ENCODE measurements around the gene ARMC5.
A peak's percentile ranks its signal among the peaks of the same experiment; 100 is the strongest.

ARMC5 gene

DNA sequence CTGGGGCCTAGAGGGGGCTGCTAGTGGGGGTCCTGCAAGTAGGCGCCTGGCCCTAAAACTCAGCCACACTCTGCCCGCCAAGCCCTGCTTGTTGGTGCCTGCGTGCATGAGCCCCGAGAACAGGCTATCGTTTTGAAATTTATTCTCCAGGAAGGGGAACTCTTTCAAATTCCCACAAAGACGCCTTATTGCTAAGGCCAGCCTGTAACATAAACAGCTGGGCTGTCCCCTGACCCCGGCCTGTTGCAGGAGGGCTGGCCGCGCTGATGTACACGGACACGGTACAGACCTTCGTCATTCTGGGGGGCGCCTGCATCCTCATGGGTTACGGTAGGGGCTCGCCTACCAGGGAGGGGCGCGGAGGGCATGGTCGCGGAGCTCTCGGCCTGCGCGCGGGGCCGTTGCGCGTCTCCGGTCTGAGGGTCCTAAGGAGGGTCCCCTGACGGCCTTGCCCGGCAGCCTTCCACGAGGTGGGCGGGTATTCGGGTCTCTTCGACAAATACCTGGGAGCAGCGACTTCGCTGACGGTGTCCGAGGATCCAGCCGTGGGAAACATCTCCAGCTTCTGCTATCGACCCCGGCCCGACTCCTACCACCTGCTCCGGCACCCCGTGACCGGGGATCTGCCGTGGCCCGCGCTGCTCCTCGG lies 27.9 kb downstream of the ARMC5 start:
- Histone ChIP-seq H3K27me3 (ENCODE audit: control insufficient read depth, insufficient read depth, low read length) (peaks cover 56% of the 10 kb centered on the region), H3K4me3 (ENCODE audit: low read depth, low read length) (peak overlapping the region; percentile 72), H3K36me3 (ENCODE audit: control insufficient read depth, insufficient read depth, low read length) (peaks cover 15% of the 10 kb centered on the region), H3K4me1 (ENCODE audit: control insufficient read depth, insufficient read depth, low read length) (no peaks in the 10 kb centered on the region), H3K9ac (ENCODE audit: low read depth, low read length) (no peak overlapping the region), H3K9me3 (ENCODE audit: control insufficient read depth, insufficient read depth, low read length) (no peaks in the 10 kb centered on the region)

DNA sequence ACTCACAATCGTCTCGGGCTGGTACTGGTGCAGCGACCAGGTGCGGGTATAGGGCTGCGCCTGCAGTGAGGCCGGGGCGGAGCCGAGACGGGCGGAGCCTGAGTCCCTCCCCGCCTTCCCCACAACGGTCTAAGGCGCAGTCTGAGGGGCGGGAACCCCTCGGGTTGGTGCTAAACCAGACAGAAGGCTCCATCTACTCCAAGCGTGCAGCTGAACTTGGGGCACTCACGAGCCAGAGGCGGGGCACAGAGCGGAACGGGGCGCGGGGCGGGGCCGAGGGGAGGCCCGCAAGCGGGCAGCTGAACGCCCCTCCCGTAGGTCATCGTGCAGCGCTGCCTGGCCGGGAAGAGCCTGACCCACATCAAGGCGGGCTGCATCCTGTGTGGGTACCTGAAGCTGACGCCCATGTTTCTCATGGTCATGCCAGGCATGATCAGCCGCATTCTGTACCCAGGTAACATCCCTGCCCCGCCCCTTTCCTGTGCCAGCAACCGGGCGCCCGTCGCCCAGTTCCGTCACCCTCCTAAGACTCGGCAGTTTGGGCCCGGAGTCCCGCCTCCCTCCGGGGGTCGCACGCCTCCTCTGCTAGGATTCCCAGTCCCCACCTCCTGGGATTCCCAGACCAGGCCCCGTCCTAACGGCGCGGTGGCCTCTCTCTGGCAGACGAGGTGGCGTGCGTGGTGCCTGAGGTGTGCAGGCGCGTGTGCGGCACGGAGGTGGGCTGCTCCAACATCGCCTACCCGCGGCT lies 28.6 kb downstream of the ARMC5 start:
- no peaks in the 10 kb centered on the region for H3K9me3 ChIP-seq (ENCODE audit: control insufficient read depth, insufficient read depth, low read length)
- no peaks in the 10 kb centered on the region for H3K4me1 ChIP-seq (ENCODE audit: control insufficient read depth, insufficient read depth, low read length)
- peaks cover 49% of the 10 kb centered on the region for H3K27me3 ChIP-seq (ENCODE audit: control insufficient read depth, insufficient read depth, low read length)
- H3K9ac ChIP-seq (ENCODE audit: low read depth, low read length): no peak overlapping the region
- H3K4me3 ChIP-seq (ENCODE audit: low read depth, low read length): peak overlapping the region; percentile 72
- peaks cover 15% of the 10 kb centered on the region for H3K36me3 ChIP-seq (ENCODE audit: control insufficient read depth, insufficient read depth, low read length)

DNA sequence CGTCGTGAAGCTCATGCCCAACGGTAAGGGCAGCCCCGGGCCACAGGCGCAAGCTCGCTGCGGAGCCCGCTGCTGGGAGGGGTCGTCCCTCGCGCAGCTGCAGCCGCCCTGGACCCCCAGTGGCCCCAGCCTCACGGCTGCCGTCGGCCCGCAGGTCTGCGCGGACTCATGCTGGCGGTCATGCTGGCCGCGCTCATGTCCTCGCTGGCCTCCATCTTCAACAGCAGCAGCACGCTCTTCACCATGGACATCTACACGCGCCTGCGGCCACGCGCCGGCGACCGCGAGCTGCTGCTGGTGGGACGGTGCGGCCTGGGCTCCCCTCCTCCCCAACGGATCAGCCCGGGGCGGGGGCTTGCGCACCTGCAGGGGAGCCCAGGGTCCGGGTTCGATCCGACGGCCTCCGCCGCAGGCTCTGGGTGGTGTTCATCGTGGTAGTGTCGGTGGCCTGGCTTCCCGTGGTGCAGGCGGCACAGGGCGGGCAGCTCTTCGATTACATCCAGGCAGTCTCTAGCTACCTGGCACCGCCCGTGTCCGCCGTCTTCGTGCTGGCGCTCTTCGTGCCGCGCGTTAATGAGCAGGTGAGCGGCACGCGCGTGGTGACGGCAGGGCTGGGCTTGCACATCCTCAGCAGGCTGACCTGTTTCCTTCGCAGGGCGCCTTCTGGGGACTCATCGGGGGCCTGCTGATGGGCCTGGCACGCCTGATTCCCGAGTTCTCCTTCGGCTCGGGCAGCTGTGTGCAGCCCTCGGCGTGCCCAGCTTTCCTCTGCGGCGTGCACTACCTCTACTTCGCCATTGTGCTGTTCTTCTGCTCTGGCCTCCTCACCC lies 29.4 kb downstream of the ARMC5 start:
- Histone ChIP-seq H3K27me3 (ENCODE audit: control insufficient read depth, insufficient read depth, low read length) (peaks cover 47% of the 10 kb centered on the region), H3K4me1 (ENCODE audit: control insufficient read depth, insufficient read depth, low read length) (no peaks in the 10 kb centered on the region), H3K9ac (ENCODE audit: low read depth, low read length) (no peak overlapping the region), H3K9me3 (ENCODE audit: control insufficient read depth, insufficient read depth, low read length) (no peaks in the 10 kb centered on the region), H3K4me3 (ENCODE audit: low read depth, low read length) (peak overlapping the region; percentile 72), H3K36me3 (ENCODE audit: control insufficient read depth, insufficient read depth, low read length) (peaks cover 15% of the 10 kb centered on the region)

- H3K9ac ChIP-seq (ENCODE audit: low read depth, low read length): no peak overlapping the region
- peaks cover 47% of the 10 kb centered on the region for H3K27me3 ChIP-seq (ENCODE audit: control insufficient read depth, insufficient read depth, low read length)
Measured at GRCh38 chr16:31489298-31489564, 29.9 kb downstream of the ARMC5 start.

DNA sequence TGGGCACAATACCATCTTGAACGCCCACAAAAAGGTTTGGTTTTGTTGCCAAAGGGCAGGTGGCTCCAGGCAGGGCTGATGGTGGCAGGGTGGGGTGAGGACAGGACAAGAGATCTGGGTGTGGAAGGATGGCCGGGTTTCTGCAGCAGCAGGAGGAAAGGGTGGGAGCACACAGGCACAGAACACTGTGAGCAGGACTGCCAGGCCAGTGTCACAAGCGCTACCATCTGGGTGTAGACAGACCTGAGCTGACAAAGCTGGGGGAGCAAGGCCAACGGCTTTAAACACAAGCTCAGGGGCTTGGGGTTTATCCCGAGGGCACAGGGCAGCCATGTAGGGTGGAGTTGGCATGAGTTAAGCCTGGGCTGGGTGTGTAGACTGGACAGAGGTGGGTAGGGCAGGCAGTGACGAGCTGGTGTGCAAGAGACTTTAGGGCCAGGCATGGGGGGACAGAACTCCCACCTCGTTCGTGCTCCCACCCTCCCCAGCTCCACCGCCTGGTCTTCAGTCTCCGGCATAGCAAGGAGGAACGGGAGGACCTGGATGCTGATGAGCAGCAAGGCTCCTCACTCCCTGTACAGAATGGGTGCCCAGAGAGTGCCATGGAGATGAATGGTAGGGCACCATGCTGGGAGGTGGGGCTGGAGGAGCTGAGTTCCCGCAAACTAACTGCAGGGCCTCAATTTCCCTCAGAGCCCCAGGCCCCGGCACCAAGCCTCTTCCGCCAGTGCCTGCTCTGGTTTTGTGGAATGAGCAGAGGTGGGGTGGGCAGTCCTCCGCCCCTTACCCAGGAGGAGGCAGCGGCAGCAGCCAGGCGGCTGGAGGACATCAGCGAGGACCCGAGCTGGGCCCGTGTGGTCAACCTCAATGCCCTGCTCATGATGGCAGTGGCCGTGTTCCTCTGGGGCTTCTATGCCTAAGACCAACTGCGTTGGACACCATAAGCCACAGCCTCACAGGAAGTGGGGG lies 30.6 kb downstream of the ARMC5 start:
- H3K4me3 ChIP-seq (ENCODE audit: low read depth, low read length): no peak overlapping the region
- peaks cover 45% of the 10 kb centered on the region for H3K27me3 ChIP-seq (ENCODE audit: control insufficient read depth, insufficient read depth, low read length)
- H3K9ac ChIP-seq (ENCODE audit: low read depth, low read length): no peak overlapping the region
- no peaks in the 10 kb centered on the region for H3K4me1 ChIP-seq (ENCODE audit: control insufficient read depth, insufficient read depth, low read length)
- peaks cover 15% of the 10 kb centered on the region for H3K36me3 ChIP-seq (ENCODE audit: control insufficient read depth, insufficient read depth, low read length)
- no peaks in the 10 kb centered on the region for H3K9me3 ChIP-seq (ENCODE audit: control insufficient read depth, insufficient read depth, low read length)

More at GRCh38 chr16:31489298-31489564, 29.9 kb downstream of the ARMC5 start:
- Histone ChIP-seq H3K4me1 (ENCODE audit: control insufficient read depth, insufficient read depth, low read length) (no peaks in the 10 kb centered on the region), H3K9me3 (ENCODE audit: control insufficient read depth, insufficient read depth, low read length) (no peaks in the 10 kb centered on the region), H3K36me3 (ENCODE audit: control insufficient read depth, insufficient read depth, low read length) (peaks cover 15% of the 10 kb centered on the region), H3K4me3 (ENCODE audit: low read depth, low read length) (no peak overlapping the region)

DNA sequence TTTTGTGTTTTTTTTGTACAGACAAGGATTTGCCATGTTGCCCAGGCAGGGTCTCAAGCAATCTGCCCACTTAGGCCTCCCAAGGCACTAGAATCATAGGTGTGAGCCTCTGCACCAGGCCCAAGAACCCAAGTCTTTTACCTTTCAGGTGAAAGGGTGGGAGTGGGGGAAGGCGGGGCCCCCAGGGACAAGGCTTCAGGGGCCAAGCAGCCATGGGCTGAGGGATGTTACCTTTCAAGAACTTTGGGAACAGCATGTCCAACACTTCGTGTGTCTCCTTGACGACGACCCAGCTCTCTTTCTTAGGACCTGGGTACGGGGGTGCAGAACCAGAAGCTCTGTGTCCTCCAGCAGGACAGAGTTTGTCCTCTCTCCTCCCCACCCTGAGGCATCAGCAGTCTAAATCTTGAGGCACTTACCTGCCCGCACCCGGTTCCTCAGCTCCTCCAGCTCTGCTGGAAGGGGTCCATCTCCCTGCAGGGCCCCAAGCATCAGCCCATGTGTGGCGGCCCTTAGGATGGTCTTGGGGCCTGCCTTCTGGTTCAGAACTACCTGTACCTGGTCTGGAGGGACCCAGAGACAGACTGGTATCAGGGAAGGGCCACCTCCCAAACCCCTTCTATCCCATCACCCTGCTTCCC lies 32.6 kb downstream of the ARMC5 start:
- Histone ChIP-seq H3K4me1 (ENCODE audit: control insufficient read depth, insufficient read depth, low read length) (no peaks in the 10 kb centered on the region), H3K27me3 (ENCODE audit: control insufficient read depth, insufficient read depth, low read length) (peaks cover 26% of the 10 kb centered on the region), H3K9ac (ENCODE audit: low read depth, low read length) (no peak overlapping the region), H3K4me3 (ENCODE audit: low read depth, low read length) (no peak overlapping the region), H3K36me3 (ENCODE audit: control insufficient read depth, insufficient read depth, low read length) (peaks cover 21% of the 10 kb centered on the region), H3K9me3 (ENCODE audit: control insufficient read depth, insufficient read depth, low read length) (no peaks in the 10 kb centered on the region)

DNA sequence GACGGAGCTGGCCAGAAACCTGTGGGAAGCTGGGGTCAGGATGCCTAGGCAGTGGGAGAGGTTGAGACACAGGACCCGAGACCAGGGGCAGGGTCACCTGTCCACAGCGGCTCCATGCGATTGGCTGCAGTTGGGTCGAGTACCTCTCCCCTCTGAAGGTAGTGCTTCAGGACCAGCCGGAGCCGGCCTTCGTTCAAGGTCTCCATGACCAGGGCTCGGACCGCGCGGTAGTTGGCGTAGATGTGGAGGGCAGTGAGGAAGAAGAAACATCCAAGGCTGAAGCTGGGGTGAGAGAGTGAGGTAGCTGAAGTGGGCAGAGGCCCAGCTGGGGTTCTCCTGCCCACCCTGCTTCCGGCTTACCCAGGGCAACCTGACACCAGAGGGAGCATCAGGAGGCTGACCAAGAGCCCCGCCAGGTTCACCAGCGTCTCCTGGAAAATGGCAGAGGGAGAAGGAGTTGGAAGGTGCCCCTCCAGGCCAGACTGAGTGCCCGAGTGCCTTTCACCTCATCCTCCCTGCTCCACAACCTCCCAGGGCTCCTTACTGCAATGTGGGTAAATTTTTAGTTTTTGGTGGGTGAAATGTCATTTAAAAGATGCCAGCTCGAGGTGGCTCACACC lies 34.3 kb downstream of the ARMC5 start:
- H3K36me3 ChIP-seq (ENCODE audit: control insufficient read depth, insufficient read depth, low read length): peaks cover 23% of the 10 kb centered on the region

GRCh38 chr16:31496670-31497069 lies 37.4 kb downstream of the ARMC5 start:
- Histone ChIP-seq H3K4me3 (ENCODE audit: low read depth, low read length) (no peak overlapping the region), H3K9ac (ENCODE audit: low read depth, low read length) (no peak overlapping the region), H3K4me1 (ENCODE audit: control insufficient read depth, insufficient read depth, low read length) (peaks cover 2% of the 10 kb centered on the region), H3K36me3 (ENCODE audit: control insufficient read depth, insufficient read depth, low read length) (peaks cover 21% of the 10 kb centered on the region), H3K27me3 (ENCODE audit: control insufficient read depth, insufficient read depth, low read length) (no peaks in the 10 kb centered on the region), H3K9me3 (ENCODE audit: control insufficient read depth, insufficient read depth, low read length) (no peaks in the 10 kb centered on the region)

More for the DNA sequence above, 34.3 kb downstream of the ARMC5 start:
- Histone ChIP-seq H3K4me3 (ENCODE audit: low read depth, low read length) (no peak overlapping the region), H3K9ac (ENCODE audit: low read depth, low read length) (no peak overlapping the region), H3K27me3 (ENCODE audit: control insufficient read depth, insufficient read depth, low read length) (peaks cover 10% of the 10 kb centered on the region), H3K9me3 (ENCODE audit: control insufficient read depth, insufficient read depth, low read length) (no peaks in the 10 kb centered on the region), H3K4me1 (ENCODE audit: control insufficient read depth, insufficient read depth, low read length) (no peaks in the 10 kb centered on the region)

DNA sequence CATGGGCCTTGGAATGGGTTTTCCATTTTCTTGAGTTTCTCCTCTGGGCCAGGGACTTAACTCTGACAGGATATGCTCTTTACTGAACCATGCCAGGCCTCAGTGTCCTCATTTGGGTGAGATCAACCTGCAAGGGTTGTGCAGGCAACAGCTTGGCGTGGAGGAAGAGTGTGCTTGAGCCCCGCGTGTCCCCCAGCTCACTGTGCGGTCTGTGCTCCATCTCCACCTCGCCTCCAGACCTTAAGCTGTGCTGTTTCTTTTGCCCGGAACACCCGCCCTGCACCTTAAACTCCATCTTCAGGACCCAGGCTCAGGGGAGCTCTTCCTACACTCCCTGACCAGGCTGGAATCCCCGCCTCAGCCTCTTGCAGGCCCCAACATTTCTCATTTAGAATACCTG lies 39.2 kb downstream of the ARMC5 start:
- Histone ChIP-seq H3K27me3 (ENCODE audit: control insufficient read depth, insufficient read depth, low read length) (no peaks in the 10 kb centered on the region), H3K9ac (ENCODE audit: low read depth, low read length) (no peak overlapping the region), H3K4me3 (ENCODE audit: low read depth, low read length) (no peak overlapping the region), H3K36me3 (ENCODE audit: control insufficient read depth, insufficient read depth, low read length) (peaks cover 20% of the 10 kb centered on the region), H3K9me3 (ENCODE audit: control insufficient read depth, insufficient read depth, low read length) (no peaks in the 10 kb centered on the region), H3K4me1 (ENCODE audit: control insufficient read depth, insufficient read depth, low read length) (peaks cover 10% of the 10 kb centered on the region)

GRCh38 chr16:31499928-31500327 lies 40.6 kb downstream of the ARMC5 start:
- H3K4me3 ChIP-seq (ENCODE audit: low read depth, low read length): no peak overlapping the region

More at GRCh38 chr16:31499928-31500327, 40.6 kb downstream of the ARMC5 start:
- Histone ChIP-seq H3K27me3 (ENCODE audit: control insufficient read depth, insufficient read depth, low read length) (no peaks in the 10 kb centered on the region), H3K9me3 (ENCODE audit: control insufficient read depth, insufficient read depth, low read length) (no peaks in the 10 kb centered on the region), H3K9ac (ENCODE audit: low read depth, low read length) (no peak overlapping the region), H3K36me3 (ENCODE audit: control insufficient read depth, insufficient read depth, low read length) (peaks cover 20% of the 10 kb centered on the region), H3K4me1 (ENCODE audit: control insufficient read depth, insufficient read depth, low read length) (peaks cover 10% of the 10 kb centered on the region)

Data from iPS-15b (cell line).